MM.1S (cell line): ENCODE data around the gene LIN28B.

ENCODE experiments used
- EZH2 ChIP-seq: fragments of 300-600 bp; sonication (generic); optimal IDR thresholded peaks from 2 replicates; pipeline ENCODE3; 2017; ENCODE audit warnings: low read depth, mild to moderate bottlenecking, antibody characterized with exemption, low read length, mixed read lengths
- EZH2phosphoT487 ChIP-seq: fragments of 300-600 bp; sonication (generic); IDR thresholded peaks from 2 replicates; pipeline ENCODE4 v1.6.1; 2018; ENCODE audit warnings: antibody characterized with exemption, low read length
- TF ChIP-seq, protein P1 (sequence below): fragments of 300-600 bp; sonication (generic); IDR thresholded peaks from 2 replicates; pipeline ENCODE4 v1.5.1; 2016; ENCODE audit warnings: antibody characterized with exemption, low read length, mixed read lengths

DNA sequence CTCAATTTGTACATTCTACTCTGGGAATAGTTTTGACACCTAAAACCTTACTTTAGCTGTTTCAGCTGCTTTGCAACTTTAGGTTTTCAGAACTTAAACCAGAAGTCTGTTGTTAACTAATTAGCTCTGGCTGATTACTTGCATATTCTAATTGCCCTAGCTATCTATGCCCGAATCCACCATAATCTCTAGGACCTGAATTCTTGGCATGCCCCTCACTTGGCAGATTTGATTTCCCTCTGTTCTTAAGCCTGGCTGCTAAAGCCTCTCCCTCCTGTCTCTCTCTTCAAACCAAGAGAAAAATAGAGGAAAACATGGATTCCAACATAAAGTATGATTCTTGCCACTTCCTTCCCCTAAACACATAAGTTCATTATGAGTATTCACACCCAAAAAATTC lies 35.0 kb upstream of the LIN28B start:
- TF ChIP-seq EZH2 (no peak), EZH2phosphoT487 (no peak)
- TF ChIP-seq, protein P1, sequence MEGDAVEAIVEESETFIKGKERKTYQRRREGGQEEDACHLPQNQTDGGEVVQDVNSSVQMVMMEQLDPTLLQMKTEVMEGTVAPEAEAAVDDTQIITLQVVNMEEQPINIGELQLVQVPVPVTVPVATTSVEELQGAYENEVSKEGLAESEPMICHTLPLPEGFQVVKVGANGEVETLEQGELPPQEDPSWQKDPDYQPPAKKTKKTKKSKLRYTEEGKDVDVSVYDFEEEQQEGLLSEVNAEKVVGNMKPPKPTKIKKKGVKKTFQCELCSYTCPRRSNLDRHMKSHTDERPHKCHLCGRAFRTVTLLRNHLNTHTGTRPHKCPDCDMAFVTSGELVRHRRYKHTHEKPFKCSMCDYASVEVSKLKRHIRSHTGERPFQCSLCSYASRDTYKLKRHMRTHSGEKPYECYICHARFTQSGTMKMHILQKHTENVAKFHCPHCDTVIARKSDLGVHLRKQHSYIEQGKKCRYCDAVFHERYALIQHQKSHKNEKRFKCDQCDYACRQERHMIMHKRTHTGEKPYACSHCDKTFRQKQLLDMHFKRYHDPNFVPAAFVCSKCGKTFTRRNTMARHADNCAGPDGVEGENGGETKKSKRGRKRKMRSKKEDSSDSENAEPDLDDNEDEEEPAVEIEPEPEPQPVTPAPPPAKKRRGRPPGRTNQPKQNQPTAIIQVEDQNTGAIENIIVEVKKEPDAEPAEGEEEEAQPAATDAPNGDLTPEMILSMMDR: no peak
